Measurements from ENCODE around the gene DHRS2.

The DHRS2 gene

GRCh38 chr14:23626946-23627345 is 9.2 kb upstream of the DHRS2 start (continued):
- TF ChIP-seq PATZ1 (CRISPR knock-in tag; IDR thresholded peaks at IDR 0.05; ENCODE audit: borderline replicate concordance) (no peak), ISL1 (CRISPR knock-in tag; IDR thresholded peaks at IDR 0.05) (no peak)

DNA sequence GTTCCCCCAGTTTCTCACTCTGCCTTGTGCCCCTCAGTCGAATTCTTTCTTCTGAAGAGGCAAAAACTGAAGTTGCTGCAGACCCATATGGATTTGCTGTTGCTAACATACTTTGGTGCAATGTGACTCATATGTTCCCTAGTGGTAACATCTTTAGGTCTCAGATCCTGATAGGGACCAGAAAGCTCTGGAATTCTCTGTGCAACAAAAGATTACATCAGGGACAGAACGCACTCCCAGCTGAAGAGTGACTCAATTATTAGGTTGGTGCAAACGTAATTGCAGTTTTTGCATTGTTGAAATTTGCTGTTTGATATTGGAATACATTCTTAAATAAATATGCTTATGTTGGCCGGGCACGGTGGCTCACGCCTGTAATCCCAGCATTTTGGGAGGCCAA is 8.2 kb upstream of the DHRS2 start:
- no peak for ATAC-seq
- no peak for TF ChIP-seq RARB (CRISPR knock-in tag; IDR thresholded peaks at IDR 0.05)
- TF ChIP-seq ZC3H10 (CRISPR knock-in tag; IDR thresholded peaks at IDR 0.05) = no peak
- TF ChIP-seq TCF4 (CRISPR knock-in tag; IDR thresholded peaks at IDR 0.05; ENCODE audit: borderline replicate concordance) = no peak
- no peak for TF ChIP-seq ISL1 (CRISPR knock-in tag; IDR thresholded peaks at IDR 0.05)
- TF ChIP-seq PPARA (CRISPR knock-in tag; IDR thresholded peaks at IDR 0.05; ENCODE audit: borderline replicate concordance) = no peak
- TF ChIP-seq PATZ1 (CRISPR knock-in tag; IDR thresholded peaks at IDR 0.05; ENCODE audit: borderline replicate concordance) = no peak
- TF ChIP-seq ZNF565 (CRISPR knock-in tag; conservative IDR thresholded peaks at IDR 0.05; ENCODE audit: low read depth) = no peak
- no peak for TF ChIP-seq BACH2 (CRISPR knock-in tag; IDR thresholded peaks at IDR 0.05; ENCODE audit: borderline replicate concordance)
- TF ChIP-seq ESRRG (CRISPR knock-in tag; IDR thresholded peaks at IDR 0.05) = no peak
- TF ChIP-seq ZNF70 (CRISPR knock-in tag; IDR thresholded peaks at IDR 0.05) = no peak
- no peak for TF ChIP-seq SNAI2 (CRISPR knock-in tag; IDR thresholded peaks at IDR 0.05)
- no peak for TF ChIP-seq GLIS3 (CRISPR knock-in tag; IDR thresholded peaks at IDR 0.05)
- no peak for TF ChIP-seq CREB5 (CRISPR knock-in tag; IDR thresholded peaks at IDR 0.05; ENCODE audit: low read depth)
- TF ChIP-seq ZFP3 (CRISPR knock-in tag; IDR thresholded peaks at IDR 0.05) = no peak
- no peak for TF ChIP-seq ZNF8 (CRISPR knock-in tag; IDR thresholded peaks at IDR 0.05)
- TF ChIP-seq POU6F1 (CRISPR knock-in tag; IDR thresholded peaks at IDR 0.05; ENCODE audit: borderline replicate concordance, low read depth) = no peak

GRCh38 chr14:23629204-23629603 is 7.0 kb upstream of the DHRS2 start:
- TF ChIP-seq POU6F1 (CRISPR knock-in tag; IDR thresholded peaks at IDR 0.05; ENCODE audit: borderline replicate concordance, low read depth) = no peak
- no peak for TF ChIP-seq PATZ1 (CRISPR knock-in tag; IDR thresholded peaks at IDR 0.05; ENCODE audit: borderline replicate concordance)
- TF ChIP-seq PPARA (CRISPR knock-in tag; IDR thresholded peaks at IDR 0.05; ENCODE audit: borderline replicate concordance) = no peak
- no peak for ATAC-seq

DNA sequence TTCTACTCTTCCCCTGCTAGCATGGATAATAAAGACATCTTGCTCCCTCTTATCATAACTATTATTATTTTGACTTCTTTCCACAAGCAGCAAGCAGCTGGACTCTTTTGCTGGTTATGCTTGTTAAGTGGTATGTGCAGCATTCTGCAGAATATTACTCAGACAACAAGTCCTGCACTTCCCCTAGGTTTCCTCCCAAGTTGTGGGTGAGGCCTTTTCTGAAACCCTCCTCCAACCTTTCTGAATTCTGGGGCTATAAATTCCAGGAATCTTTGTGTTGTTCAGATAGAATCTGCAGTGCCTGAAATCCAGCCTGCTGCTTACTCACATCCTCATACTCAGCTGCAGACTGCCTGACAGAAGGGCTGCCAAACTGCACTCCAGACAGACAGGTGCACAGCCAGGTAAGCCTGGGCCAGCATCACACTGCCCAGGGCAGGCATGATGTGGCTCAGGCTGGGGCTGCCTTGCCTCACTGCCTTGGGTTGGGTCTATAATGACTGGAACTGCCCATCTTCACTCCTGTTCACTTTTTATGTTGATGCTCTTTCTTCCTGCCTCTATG is 6.2 kb upstream of the DHRS2 start:
- no peak for ATAC-seq
- TF ChIP-seq TCF4 (CRISPR knock-in tag; IDR thresholded peaks at IDR 0.05; ENCODE audit: borderline replicate concordance) (no peak), CREB5 (CRISPR knock-in tag; IDR thresholded peaks at IDR 0.05; ENCODE audit: low read depth) (no peak), PATZ1 (CRISPR knock-in tag; IDR thresholded peaks at IDR 0.05; ENCODE audit: borderline replicate concordance) (no peak), TSHZ2 (CRISPR knock-in tag; IDR thresholded peaks at IDR 0.05) (no peak), ZNF70 (CRISPR knock-in tag; IDR thresholded peaks at IDR 0.05) (no peak)

All from SK-N-SH treated with all-trans-retinoic acid at 6 μM for 48 hours (cell line).